WERI-Rb-1 (cell line): Measurements from ENCODE around the gene SLC25A21.

Experiments used
- DNase-seq: peaks from one replicate; pipeline ENCODE4 v3.0.0-alpha.2; 2020
- H3K27ac ChIP-seq: fragments of 250-450 bp; sonication (Bioruptor Pico); 2 replicates; pipeline ENCODE4 v1.5.1; 2020; ENCODE audit warnings: mild to moderate bottlenecking, moderate library complexity
- H3K27me3 ChIP-seq: fragments of 250-450 bp; sonication (Bioruptor Pico); 2 replicates; pipeline ENCODE4 v1.5.1; 2021; ENCODE audit warnings: mild to moderate bottlenecking, low read depth, moderate library complexity; ENCODE audit not compliant: insufficient read depth, severe bottlenecking
- H3K36me3 ChIP-seq: fragments of 250-450 bp; sonication (Bioruptor Pico); 2 replicates; pipeline ENCODE4 v1.5.1; 2020; ENCODE audit warnings: mild to moderate bottlenecking, moderate library complexity
- H3K4me3 ChIP-seq: 2 replicates; pipeline ENCODE4 v1.5.1; 2011; ENCODE audit warnings: low read depth, mild to moderate bottlenecking, control low read depth, low read length
- H3K9me3 ChIP-seq: fragments of 250-450 bp; sonication (Bioruptor Pico); 2 replicates; pipeline ENCODE4 v1.5.1; 2021; ENCODE audit warnings: mild to moderate bottlenecking, moderate library complexity; ENCODE audit not compliant: severe bottlenecking
- TF ChIP-seq, protein P1 (sequence below): IDR thresholded peaks from 2 replicates; pipeline ENCODE4 v1.5.1; 2011; ENCODE audit warnings: low read depth, mild to moderate bottlenecking, control low read depth, inconsistent platforms, low read length

Gene SLC25A21

DNA sequence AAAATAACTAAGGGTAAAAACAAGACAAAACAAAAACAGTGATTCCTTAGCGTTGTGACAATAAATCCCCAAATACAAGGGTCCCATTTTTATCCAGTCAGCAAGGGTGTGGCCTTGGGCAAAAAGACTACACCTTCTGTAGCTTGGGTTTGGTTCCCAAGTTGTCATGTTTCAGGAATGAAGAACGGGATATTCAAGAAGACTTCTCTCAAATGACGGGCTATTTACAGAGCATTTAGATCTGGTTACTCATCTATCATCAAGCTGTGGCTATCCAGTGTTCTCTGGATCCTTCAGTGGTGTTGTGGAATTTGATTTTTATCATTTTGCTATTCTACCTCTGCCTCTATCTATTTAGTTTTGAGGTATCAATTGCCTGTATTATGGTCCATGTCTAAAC is 219.7 kb downstream of the SLC25A21 start:
- Histone ChIP-seq H3K27me3 (peaks cover 57% of the 10 kb centered on the region), H3K27ac (no peak overlapping the region), H3K4me3 (no peak overlapping the region), H3K9me3 (no peaks in the 10 kb centered on the region), H3K36me3 (no peaks in the 10 kb centered on the region)
- DNase-seq: no peak
- TF ChIP-seq, protein P1, sequence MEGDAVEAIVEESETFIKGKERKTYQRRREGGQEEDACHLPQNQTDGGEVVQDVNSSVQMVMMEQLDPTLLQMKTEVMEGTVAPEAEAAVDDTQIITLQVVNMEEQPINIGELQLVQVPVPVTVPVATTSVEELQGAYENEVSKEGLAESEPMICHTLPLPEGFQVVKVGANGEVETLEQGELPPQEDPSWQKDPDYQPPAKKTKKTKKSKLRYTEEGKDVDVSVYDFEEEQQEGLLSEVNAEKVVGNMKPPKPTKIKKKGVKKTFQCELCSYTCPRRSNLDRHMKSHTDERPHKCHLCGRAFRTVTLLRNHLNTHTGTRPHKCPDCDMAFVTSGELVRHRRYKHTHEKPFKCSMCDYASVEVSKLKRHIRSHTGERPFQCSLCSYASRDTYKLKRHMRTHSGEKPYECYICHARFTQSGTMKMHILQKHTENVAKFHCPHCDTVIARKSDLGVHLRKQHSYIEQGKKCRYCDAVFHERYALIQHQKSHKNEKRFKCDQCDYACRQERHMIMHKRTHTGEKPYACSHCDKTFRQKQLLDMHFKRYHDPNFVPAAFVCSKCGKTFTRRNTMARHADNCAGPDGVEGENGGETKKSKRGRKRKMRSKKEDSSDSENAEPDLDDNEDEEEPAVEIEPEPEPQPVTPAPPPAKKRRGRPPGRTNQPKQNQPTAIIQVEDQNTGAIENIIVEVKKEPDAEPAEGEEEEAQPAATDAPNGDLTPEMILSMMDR: no peak

DNA sequence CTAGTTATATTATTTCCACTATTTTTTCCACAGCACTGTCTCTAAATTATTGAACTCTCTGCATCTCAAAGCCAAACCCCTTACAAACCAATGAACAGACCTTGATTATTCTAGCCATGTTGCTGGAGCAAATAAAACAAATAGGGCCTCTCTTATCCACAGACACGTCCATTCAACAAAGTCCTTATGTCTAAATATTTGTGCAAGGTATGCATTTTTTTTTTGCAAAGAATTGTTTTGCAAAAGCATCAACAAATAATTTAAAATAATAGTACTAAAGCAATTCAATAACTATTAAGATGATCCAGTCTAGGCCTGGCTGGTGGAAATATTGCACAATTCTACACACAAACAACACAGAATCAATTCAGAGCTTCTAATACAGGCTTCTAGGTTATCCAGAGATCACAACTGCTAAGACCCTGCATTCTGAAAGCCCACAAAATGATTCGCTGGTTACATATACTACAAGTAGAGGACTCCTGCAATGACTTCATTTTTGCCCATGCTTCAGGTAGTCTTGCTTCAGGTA is 221.0 kb downstream of the SLC25A21 start:
- Histone ChIP-seq H3K27me3 (peaks cover 61% of the 10 kb centered on the region), H3K36me3 (no peaks in the 10 kb centered on the region), H3K9me3 (no peaks in the 10 kb centered on the region), H3K4me3 (no peak overlapping the region), H3K27ac (no peak overlapping the region)
- TF ChIP-seq, protein P1: no peak
- DNase-seq: no peak

GRCh38 chr14:36950812-36951211 is 221.6 kb downstream of the SLC25A21 start:
- TF ChIP-seq, protein P1: no peak
- DNase-seq: no peak
- H3K9me3 ChIP-seq: no peaks in the 10 kb centered on the region
- no peak overlapping the region for H3K4me3 ChIP-seq
- peaks cover 61% of the 10 kb centered on the region for H3K27me3 ChIP-seq
- H3K36me3 ChIP-seq: no peaks in the 10 kb centered on the region
- H3K27ac ChIP-seq: no peak overlapping the region

DNA sequence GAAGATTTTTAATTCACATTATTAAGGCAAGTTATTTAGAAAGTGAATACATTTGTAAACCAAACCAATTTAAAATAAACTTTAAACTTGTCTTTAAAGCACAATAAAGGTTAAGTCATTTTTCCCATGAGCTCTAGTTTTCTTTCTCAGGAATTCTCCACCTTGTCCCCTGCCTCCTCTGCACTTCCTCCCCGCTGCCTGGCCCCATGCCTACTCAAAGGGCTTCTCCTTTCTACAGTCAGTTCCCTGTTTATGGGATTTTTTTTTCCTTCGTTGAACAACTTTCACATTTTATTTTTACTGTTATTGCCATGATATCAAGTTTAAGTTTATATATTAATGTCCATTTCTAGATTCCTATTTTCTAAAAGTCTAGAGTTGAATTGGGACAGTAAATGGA is 223.0 kb downstream of the SLC25A21 start:
- Histone ChIP-seq H3K27me3 (peaks cover 62% of the 10 kb centered on the region), H3K4me3 (no peak overlapping the region), H3K36me3 (no peaks in the 10 kb centered on the region), H3K27ac (no peak overlapping the region), H3K9me3 (no peaks in the 10 kb centered on the region)
- TF ChIP-seq, protein P1: no peak
- DNase-seq: no peak

GRCh38 chr14:36948157-36948859 is 224.1 kb downstream of the SLC25A21 start:
- no peaks in the 10 kb centered on the region for H3K36me3 ChIP-seq
- no peak for DNase-seq
- peaks cover 60% of the 10 kb centered on the region for H3K27me3 ChIP-seq
- TF ChIP-seq, protein P1: no peak
- H3K9me3 ChIP-seq: no peaks in the 10 kb centered on the region
- no peak overlapping the region for H3K27ac ChIP-seq
- no peak overlapping the region for H3K4me3 ChIP-seq

DNA sequence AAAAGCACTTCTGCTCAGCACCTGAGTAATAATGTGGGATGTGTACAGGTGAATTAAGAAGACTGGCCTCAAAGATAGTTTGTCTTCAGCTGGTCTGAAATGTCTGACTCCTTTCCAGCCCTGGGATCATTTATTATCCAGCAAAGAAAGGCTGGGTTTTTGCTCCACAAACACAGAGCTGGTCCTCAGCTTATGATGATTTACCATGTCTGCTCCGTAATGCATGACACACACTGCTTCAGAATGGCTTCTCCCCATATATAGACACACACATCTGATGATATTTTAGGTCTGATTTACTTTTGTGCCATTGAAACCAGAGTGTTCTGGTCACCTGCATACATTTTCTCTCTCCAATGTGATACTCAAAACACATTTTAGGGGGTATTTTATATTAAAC is 225.0 kb downstream of the SLC25A21 start:
- Histone ChIP-seq H3K27ac (no peak overlapping the region), H3K9me3 (no peaks in the 10 kb centered on the region), H3K27me3 (peaks cover 67% of the 10 kb centered on the region), H3K36me3 (no peaks in the 10 kb centered on the region), H3K4me3 (no peak overlapping the region)
- TF ChIP-seq, protein P1: no peak
- no peak for DNase-seq
